Neural progenitor cell (in vitro differentiated cells): ENCODE results near the gene ST13.

Experiments
- CTCF ChIP-seq: fragments of 200-600 bp; sonication (generic); IDR thresholded peaks from 2 replicates; pipeline ENCODE4 v1.5.1; 2017; ENCODE audit warnings: antibody characterized with exemption, mild to moderate bottlenecking
- EZH2 ChIP-seq: fragments of 200-600 bp; sonication (generic); IDR thresholded peaks from 2 replicates; pipeline ENCODE4 v1.6.1; 2017; ENCODE audit warnings: antibody characterized with exemption, mild to moderate bottlenecking, moderate library complexity

DNA sequence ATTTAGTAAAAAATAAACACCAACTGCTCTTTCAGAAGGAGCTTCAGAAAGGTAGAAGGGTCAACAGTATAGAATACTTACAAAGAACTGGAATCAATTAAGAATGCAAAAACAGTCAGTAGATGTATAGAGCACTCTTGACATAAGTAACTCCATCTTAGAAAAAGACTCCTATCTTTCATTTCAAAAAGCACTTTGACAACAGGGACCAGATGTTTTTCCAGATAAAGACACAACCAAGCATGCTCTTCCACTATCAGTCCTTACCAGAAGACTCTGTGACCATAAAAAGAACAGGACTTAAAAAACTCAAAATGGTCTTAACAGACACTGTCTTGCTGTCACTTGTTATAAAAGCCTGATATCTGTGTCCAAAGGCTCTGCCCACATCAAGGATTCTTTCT lies 42.5 kb downstream of the ST13 start:
- TF ChIP-seq EZH2 (no peak), CTCF (no peak)
